H54 (cell line): ENCODE measurements around the gene RSKR.
A peak's percentile ranks its signal among the peaks of the same experiment; 100 is the strongest.

Experiments used
- DNase-seq: peaks from one replicate; pipeline ENCODE4 v3.0.0; 2011; ENCODE audit warnings: low spot score, mixed read lengths; ENCODE audit not compliant: insufficient read length
- FAIRE-seq: peaks from 3 replicates; lab custom pipeline; 2011; peaks lifted over from hg19 to GRCh38; lab: Jason Lieb, UNC
- POLR2A ChIP-seq: IDR thresholded peaks from 2 replicates; pipeline ENCODE4 v1.6.1; 2011; ENCODE audit warnings: low read depth, mild to moderate bottlenecking, low read length

RSKR gene

GRCh38 chr17:28643983-28644786 is 30.2 kb upstream of the RSKR start:
- no peak for TF ChIP-seq POLR2A
- FAIRE-seq = no peak
- DNase-seq = peak; percentile 75

GRCh38 chr17:28641579-28641978 is 27.6 kb upstream of the RSKR start:
- no peak for FAIRE-seq
- no peak for TF ChIP-seq POLR2A
- DNase-seq = no peak

GRCh38 chr17:28635506-28635905 is 21.5 kb upstream of the RSKR start:
- TF ChIP-seq POLR2A = no peak
- no peak for DNase-seq
- no peak for FAIRE-seq

GRCh38 chr17:28634206-28634865 is 20.4 kb upstream of the RSKR start:
- no peak for FAIRE-seq

GRCh38 chr17:28626818-28627217 is 12.8 kb upstream of the RSKR start:
- no peak for FAIRE-seq
- no peak for TF ChIP-seq POLR2A
- no peak for DNase-seq

More at GRCh38 chr17:28634206-28634865, 20.4 kb upstream of the RSKR start:
- TF ChIP-seq POLR2A = no peak
- DNase-seq = no peak

- TF ChIP-seq POLR2A = no peak
- DNase-seq = no peak
- FAIRE-seq = no peak
These were observed 10.2 kb upstream of the RSKR start for GRCh38 chr17:28624148-28624547.

GRCh38 chr17:28623696-28624095 is 9.7 kb upstream of the RSKR start:
- no peak for FAIRE-seq
- DNase-seq = no peak
- no peak for TF ChIP-seq POLR2A

- DNase-seq (no peak), FAIRE-seq (no peak)
- TF ChIP-seq POLR2A = no peak
These were observed 8.2 kb upstream of the RSKR start for GRCh38 chr17:28622186-28622585.

GRCh38 chr17:28620010-28620409 is 6.0 kb upstream of the RSKR start:
- TF ChIP-seq POLR2A = no peak
- FAIRE-seq (no peak), DNase-seq (no peak)

GRCh38 chr17:28618464-28618863 is 4.5 kb upstream of the RSKR start:
- no peak for FAIRE-seq
- no peak for DNase-seq
- TF ChIP-seq POLR2A = no peak

- DNase-seq (no peak), FAIRE-seq (no peak)
- no peak for TF ChIP-seq POLR2A
These were observed 2.3 kb upstream of the RSKR start for GRCh38 chr17:28616281-28616680.

- no peak for DNase-seq
- FAIRE-seq = no peak
- TF ChIP-seq POLR2A = no peak
These were observed 1.4 kb upstream of the RSKR start for GRCh38 chr17:28615260-28615940.

- FAIRE-seq = no peak
- no peak for DNase-seq
- TF ChIP-seq POLR2A = no peak
These were observed 781 bp downstream of the RSKR start for GRCh38 chr17:28612936-28613872.

- DNase-seq (no peak), FAIRE-seq (no peak)
- TF ChIP-seq POLR2A = no peak
These were observed 1.5 kb downstream of the RSKR start for GRCh38 chr17:28612531-28612930.
